H1 (cell line): ENCODE data around the gene PRELID2. TPM values are rescaled to one million over a fixed set of nuclear protein-coding genes. Genes with fewer than 3 reads are reported as not detected.

Experiments
- CHD1 ChIP-seq: IDR thresholded peaks from 2 replicates; pipeline ENCODE4 v1.6.1; 2012; ENCODE audit warnings: low read depth, low read length, improper control_type of control experiment
- EZH2 ChIP-seq: fragments of 200-600 bp; sonication (generic); IDR thresholded peaks from 2 replicates; pipeline ENCODE4 v1.7.1; 2012; ENCODE audit warnings: low read depth, mild to moderate bottlenecking, moderate library complexity, low read length, inconsistent platforms; ENCODE audit not compliant: severe bottlenecking
- GTF2F1 ChIP-seq: IDR thresholded peaks from 2 replicates; pipeline ENCODE4 v1.6.1; 2012; ENCODE audit warnings: low read depth, low read length, improper control_type of control experiment, borderline replicate concordance
- HDAC6 ChIP-seq: IDR thresholded peaks from one replicate; pipeline ENCODE4 v1.7.1; 2012; ENCODE audit warnings: low read depth, mild to moderate bottlenecking, inconsistent platforms, low read length, moderate library complexity
- PHF8 ChIP-seq: fragments of 200-600 bp; sonication (generic); conservative IDR thresholded peaks from 2 replicates; pipeline ENCODE4 v1.7.1; 2012; ENCODE audit warnings: low read depth, mild to moderate bottlenecking, inconsistent platforms, low read length, moderate library complexity
- RFX5 ChIP-seq: IDR thresholded peaks from 2 replicates; pipeline ENCODE4 v1.6.1; 2011; ENCODE audit warnings: low read depth, low read length, improper control_type of control experiment, borderline replicate concordance
- SUZ12 ChIP-seq: fragments of 200-600 bp; sonication (generic); IDR thresholded peaks from 2 replicates; pipeline ENCODE4 v1.6.1; 2012; ENCODE audit warnings: mild to moderate bottlenecking, inconsistent platforms, low read length, moderate library complexity, mixed read lengths
- TAF7 ChIP-seq: optimal IDR thresholded peaks from 2 replicates; pipeline ENCODE3; 2011; ENCODE audit warnings: low read depth, mild to moderate bottlenecking, inconsistent platforms, low read length, moderate library complexity, borderline replicate concordance
- polyA plus RNA-seq, 7 experiments: library from polyadenylated mRNA; depleted of rRNA in 3 of 7; stranded (reverse) in 5 of 7; unstranded in 2 of 7; fragments of >200 nt in 5 of 7; fragments of 200-250 nt in 2 of 7; gene quantifications; 1 replicate in 5 of 7; 2 replicates in 1 of 7; 4 replicates in 1 of 7; pipeline versions ENCODE4 v1.2.1 to v1.2.3, GENCODE V29; 2011 to 2013; ENCODE audit warnings: missing spikeins in 2 of 7, mixed read lengths in 2 of 7
- total RNA-seq: library from RNA; stranded (reverse); fragmentation: NEBNext Ultra II Directional; extraction: Animal tissue kit (Norgen Biotek cat#: 25700); gene quantifications from 2 replicates; pipeline ENCODE4 v1.2.1, GENCODE V29; 2021
- TF ChIP-seq, protein P1 (sequence below): IDR thresholded peaks from 2 replicates; pipeline ENCODE4 v1.6.1; 2012; ENCODE audit warnings: low read length, inconsistent platforms

Gene PRELID2
- total and polyA plus RNA-seq, 2 of the 8 experiments (the other 6 are each of a cell fraction or from before 2014, with no cell fraction given): 2.2 to 7.8 TPM

DNA sequence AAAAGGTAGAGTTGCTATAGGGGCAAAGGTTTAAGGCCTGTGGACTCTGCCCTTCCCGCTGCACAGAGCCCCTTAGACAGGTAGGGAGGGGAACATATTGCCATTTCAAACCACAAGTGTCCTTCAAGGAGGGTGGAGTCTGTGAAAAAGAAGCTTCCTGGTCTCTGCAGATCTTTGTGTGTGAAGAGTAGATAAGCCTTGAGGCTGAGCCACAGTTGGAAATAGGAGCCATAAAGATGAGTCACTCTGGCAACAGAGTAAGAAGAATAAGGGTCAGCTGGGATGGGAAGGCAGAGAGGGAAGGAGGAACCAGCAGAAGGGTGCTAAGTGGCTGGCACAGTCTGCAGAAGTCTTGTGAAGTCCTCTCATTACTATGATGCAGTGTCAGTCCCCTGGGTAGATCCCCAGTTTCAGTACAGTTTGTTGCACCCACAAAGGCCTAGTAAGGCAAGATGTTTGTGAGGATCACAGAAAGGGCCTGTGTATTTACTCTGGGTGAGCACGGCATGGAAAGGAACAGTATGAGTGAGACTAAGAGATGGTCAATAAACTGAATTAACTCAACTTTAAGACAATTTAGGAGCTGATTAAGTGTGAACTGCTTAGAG, 19.6 kb upstream of the PRELID2 start (continued):
- TF ChIP-seq TAF7 (no peak), SUZ12 (no peak), EZH2 (no peak), HDAC6 (no peak), CHD1 (no peak), PHF8 (no peak), RFX5 (no peak), GTF2F1 (no peak)
- TF ChIP-seq, protein P1, sequence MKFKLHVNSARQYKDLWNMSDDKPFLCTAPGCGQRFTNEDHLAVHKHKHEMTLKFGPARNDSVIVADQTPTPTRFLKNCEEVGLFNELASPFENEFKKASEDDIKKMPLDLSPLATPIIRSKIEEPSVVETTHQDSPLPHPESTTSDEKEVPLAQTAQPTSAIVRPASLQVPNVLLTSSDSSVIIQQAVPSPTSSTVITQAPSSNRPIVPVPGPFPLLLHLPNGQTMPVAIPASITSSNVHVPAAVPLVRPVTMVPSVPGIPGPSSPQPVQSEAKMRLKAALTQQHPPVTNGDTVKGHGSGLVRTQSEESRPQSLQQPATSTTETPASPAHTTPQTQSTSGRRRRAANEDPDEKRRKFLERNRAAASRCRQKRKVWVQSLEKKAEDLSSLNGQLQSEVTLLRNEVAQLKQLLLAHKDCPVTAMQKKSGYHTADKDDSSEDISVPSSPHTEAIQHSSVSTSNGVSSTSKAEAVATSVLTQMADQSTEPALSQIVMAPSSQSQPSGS: no peak
